COLO668 (cell line): ENCODE measurements around the gene MAP4K5.
A peak's percentile ranks its signal among the peaks of the same experiment; 100 is the strongest.
"Not testable (repeated sequence)": the region's sequence is repeated elsewhere in the genome, so short reads cannot be mapped to it uniquely, and the experiment has no call there.

ENCODE experiments used
- DNase-seq: peaks from one replicate; lab custom pipeline; 2025; ENCODE audit not compliant: unreplicated experiment; lab: John Stamatoyannopoulos, UW

MAP4K5 gene

GRCh38 chr14:50531595-50532501 lies 521 bp downstream of the MAP4K5 start:
- peak; percentile 77 for DNase-seq

- DNase-seq = no peak
Observed at GRCh38 chr14:50530794-50531365, 1.5 kb downstream of the MAP4K5 start.

- DNase-seq = no peak
Observed at GRCh38 chr14:50530358-50530757, 2.0 kb downstream of the MAP4K5 start.

- no peak for DNase-seq
Observed at GRCh38 chr14:50529288-50530179, 2.8 kb downstream of the MAP4K5 start.

- DNase-seq = no peak
Observed at GRCh38 chr14:50528000-50528399, 4.4 kb downstream of the MAP4K5 start.

GRCh38 chr14:50524731-50525515 lies 7.4 kb downstream of the MAP4K5 start:
- no peak for DNase-seq

- no peak for DNase-seq
Observed at GRCh38 chr14:50524060-50524459, 8.3 kb downstream of the MAP4K5 start.

GRCh38 chr14:50523271-50524041 lies 8.9 kb downstream of the MAP4K5 start:
- DNase-seq = no peak

GRCh38 chr14:50521912-50522341 lies 10.4 kb downstream of the MAP4K5 start:
- no peak for DNase-seq

- DNase-seq = no peak
Observed at GRCh38 chr14:50520947-50521815, 11.2 kb downstream of the MAP4K5 start.

GRCh38 chr14:50516091-50516490 lies 16.3 kb downstream of the MAP4K5 start:
- DNase-seq = no peak

- no peak for DNase-seq
Observed at GRCh38 chr14:50512463-50512862, 19.9 kb downstream of the MAP4K5 start.

- DNase-seq = no peak
Observed at GRCh38 chr14:50510157-50510556, 22.2 kb downstream of the MAP4K5 start.

- DNase-seq = not testable (repeated sequence)
Observed at GRCh38 chr14:50507078-50507477, 25.3 kb downstream of the MAP4K5 start.

- DNase-seq = no peak
Observed at GRCh38 chr14:50501642-50502041, 30.7 kb downstream of the MAP4K5 start.

GRCh38 chr14:50497351-50497750 lies 35.0 kb downstream of the MAP4K5 start:
- DNase-seq = no peak

- no peak for DNase-seq
Observed at GRCh38 chr14:50489851-50490250, 42.5 kb downstream of the MAP4K5 start.

- DNase-seq = no peak
Observed at GRCh38 chr14:50488521-50488920, 43.8 kb downstream of the MAP4K5 start.

- no peak for DNase-seq
Observed at GRCh38 chr14:50479041-50479440, 53.3 kb downstream of the MAP4K5 start.
